HG03469 (cell line): Measurements from ENCODE around the gene SAG.

Source experiments
- ATAC-seq: cut with Tn5 transposase; IDR thresholded peaks from one replicate; pipeline ENCODE4 v1.9.1; 2021; ENCODE audit warnings: mild to moderate bottlenecking, moderate library complexity, moderate number of reproducible peaks; ENCODE audit not compliant: unreplicated experiment

Gene SAG

GRCh38 chr2:233353769-233354499 lies 46.3 kb downstream of the SAG start, which contains the start of gene DGKD:
Gene DGKD, plus strand, starts transcription at chr2:233354494. Its CDS starts 25 bp downstream, at chr2:233354519.
- ATAC-seq = no peak

DNA sequence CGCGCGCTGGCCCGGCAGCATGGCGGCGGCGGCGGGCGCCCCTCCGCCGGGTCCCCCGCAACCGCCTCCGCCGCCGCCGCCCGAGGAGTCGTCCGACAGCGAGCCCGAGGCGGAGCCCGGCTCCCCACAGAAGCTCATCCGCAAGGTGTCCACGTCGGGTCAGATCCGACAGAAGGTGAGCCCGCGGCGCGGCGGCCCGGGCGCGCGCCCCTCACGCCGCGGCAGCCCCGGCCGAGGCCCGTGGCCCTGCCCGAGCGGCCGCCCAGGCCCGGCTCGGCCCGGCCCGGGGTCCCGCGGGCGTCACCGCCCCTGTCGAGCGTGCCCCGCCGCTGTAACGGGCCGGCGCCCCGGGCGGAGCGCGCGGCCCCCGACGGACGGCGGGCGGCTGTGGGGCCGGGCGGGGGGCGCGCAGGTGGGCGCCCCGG lies 46.9 kb downstream of the SAG start:
- no peak for ATAC-seq

GRCh38 chr2:233354971-233355574 lies 47.5 kb downstream of the SAG start:
- ATAC-seq = no peak

- ATAC-seq = no peak
Measured at GRCh38 chr2:233355916-233356315, 48.3 kb downstream of the SAG start.

- ATAC-seq = no peak
Measured at GRCh38 chr2:233356546-233357308, 49.1 kb downstream of the SAG start.

- no peak for ATAC-seq
Measured at GRCh38 chr2:233358335-233358734, 50.7 kb downstream of the SAG start.

DNA sequence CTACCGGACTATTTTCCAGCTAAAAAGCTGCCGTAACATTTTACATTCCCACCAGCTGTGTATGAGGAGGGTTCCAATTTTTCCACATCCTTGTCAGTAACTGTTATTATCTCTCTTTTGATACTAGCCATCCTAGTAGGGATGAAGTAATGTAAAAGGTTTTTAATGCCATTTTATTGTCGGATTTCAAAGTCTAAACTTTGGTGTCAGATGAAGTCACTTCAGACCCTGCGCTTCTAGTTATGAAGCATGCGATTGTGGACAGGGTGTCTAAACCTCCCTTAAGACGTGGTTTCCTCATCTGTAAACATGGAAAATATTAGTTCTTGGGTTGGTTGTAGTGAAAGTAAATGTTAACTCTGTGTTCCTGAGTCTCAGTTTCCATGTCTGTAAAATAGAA lies 51.3 kb downstream of the SAG start:
- no peak for ATAC-seq

DNA sequence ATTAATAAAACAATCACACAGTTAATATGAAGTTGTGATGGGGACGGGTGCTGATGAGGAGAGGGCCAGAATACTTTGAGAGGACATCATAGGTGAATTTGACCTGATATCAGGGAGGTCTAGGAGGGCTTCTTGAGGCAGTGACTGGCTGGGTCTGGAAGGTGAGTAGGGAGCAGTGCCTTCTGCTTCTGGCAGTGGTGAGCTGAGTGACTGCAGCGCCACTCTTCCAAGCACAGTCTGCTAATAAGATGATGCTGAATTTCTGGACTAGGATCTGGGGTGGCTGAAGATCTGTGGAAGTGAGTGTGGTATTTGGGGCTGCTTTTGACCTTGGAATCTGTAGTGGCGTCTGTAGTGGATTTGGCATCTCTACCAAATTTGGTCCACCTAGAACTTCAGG lies 52.2 kb downstream of the SAG start:
- ATAC-seq = no peak

GRCh38 chr2:233360771-233361176 lies 53.2 kb downstream of the SAG start:
- no peak for ATAC-seq

GRCh38 chr2:233361297-233361696 lies 53.7 kb downstream of the SAG start:
- ATAC-seq = no peak

GRCh38 chr2:233362742-233363141 lies 55.1 kb downstream of the SAG start:
- ATAC-seq = no peak

DNA sequence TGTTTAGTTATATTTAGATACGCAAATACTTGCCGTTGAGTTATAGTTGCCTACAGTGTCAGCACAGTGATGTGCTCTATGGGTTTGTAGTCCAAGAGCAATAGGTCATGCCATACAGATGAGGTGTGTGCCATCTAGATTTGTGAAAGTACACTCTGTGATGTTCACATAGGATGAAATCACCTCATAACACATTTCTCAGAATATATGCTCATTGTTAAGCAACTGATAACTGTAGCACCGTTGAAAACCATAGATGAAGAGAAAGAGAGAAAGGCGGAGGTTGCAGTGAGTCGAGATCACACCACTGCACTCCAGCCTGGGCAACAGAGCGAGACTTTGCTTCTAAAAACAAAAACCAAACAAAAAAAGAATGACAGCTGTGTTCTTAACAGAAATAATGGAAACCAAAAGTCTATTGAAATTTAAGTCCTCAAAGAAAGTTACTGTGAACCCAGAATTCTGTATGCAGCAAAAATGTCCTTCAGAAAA lies 56.2 kb downstream of the SAG start:
- ATAC-seq = no peak

DNA sequence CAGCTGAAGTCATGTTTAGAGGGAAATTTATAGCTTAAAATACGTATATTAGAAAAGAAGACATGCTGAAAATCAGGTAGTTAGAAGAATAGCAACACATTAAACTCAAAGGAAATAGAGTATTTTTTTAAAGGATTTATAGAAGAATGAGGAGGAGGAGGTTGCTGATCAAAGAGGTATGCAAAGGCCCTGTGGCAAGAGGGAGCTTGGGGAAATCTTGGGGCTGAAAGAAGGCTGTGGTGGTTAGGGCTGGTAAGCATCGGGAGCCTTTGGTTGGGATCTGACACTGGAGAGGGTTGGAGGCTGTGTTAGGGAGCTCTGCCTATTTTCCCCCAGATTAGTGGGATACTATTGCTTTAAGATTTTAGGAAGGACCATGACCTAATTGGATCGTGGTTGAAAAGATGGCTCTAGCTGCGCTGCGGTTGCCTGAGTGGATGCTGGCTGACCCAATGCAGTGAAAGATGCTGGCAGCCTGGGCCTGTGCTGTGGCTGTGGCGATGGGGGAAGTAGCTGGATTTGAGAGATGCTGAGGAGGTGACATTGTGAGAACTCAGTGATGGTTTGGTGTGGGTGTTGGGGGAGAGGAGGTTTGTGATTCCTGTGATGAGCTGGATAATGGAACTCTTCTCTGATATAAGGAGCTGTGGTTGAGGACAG lies 58.4 kb downstream of the SAG start:
- no peak for ATAC-seq

- ATAC-seq = no peak
Measured at GRCh38 chr2:233367586-233367985, 60.0 kb downstream of the SAG start.

DNA sequence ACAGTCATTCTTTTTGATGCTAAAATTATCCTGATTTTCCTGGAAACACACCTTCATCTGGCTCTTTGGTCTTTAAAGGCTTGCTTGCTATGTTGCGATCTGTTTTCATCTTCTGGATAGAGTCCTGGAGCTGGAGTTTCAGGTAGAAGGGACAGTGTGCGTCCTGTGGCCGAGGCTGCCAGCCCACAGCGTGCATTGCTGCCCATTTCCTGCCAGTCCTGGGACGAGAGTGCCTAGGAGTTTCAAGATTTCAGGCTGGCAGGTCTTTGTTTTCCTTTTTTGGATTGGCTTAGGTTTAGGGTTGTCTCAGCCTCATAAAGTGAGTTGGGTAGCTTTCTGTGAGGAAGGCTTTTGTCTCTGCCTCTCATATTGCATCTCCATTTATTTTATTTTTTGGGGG lies 61.1 kb downstream of the SAG start:
- no peak for ATAC-seq

DNA sequence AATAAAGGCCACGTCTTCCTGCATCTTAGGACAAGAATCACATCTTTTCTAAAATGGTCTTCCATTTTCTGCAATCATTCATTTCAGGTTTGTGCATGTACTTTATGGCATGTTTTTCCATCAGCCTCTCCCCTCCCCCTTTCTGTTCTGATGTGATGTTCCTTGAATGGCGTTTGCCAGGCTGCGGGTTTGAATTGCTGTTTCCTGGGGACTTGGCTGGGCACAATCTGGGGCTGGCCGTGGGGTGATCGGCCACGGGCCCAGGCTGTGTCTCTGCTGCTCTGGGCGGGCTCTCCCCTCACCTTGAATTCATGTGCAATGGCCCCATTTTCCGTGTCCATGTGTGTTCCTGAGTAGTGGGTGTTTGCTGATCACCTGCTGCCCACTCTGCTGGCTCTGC lies 61.8 kb downstream of the SAG start:
- ATAC-seq = no peak

DNA sequence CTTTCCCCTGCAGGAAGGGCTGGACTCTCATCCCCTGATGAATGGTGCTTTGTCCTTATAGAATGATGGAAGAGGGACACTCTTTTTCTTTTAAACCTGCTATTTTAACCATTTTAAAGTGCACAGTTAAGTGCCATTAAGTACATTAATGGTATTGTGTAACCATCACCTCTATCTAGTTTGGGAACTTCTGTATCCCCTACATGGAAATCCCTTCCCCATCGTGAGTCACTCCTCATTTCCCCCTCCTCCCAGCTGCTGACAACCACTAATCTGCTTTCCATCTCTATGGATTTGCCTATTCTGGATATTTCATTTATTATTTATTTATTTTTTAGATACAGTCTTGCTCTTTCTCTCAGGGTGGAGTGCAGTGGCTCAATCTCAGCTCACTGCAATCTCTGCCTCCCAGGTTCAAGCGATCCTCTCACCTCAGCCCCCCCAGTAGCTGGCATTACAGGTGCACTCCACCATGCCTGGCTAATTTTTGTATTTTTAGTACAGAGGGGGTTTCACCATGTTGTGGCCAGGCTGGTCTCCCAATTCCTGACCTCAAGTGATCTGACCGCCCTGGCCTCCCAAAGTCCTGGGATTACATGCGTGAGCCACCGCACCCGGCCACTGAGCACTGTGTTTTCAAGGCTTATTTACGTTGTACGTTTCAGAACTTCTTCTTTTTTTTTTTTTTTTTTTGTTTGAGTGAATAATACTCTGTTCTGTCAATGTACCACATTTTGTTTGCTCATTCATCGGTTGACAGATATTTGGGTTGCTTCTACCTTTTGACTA lies 62.5 kb downstream of the SAG start:
- ATAC-seq = no peak

GRCh38 chr2:233371641-233372040 lies 64.0 kb downstream of the SAG start:
- no peak for ATAC-seq

- ATAC-seq = no peak
Measured at GRCh38 chr2:233372855-233373254, 65.2 kb downstream of the SAG start.

DNA sequence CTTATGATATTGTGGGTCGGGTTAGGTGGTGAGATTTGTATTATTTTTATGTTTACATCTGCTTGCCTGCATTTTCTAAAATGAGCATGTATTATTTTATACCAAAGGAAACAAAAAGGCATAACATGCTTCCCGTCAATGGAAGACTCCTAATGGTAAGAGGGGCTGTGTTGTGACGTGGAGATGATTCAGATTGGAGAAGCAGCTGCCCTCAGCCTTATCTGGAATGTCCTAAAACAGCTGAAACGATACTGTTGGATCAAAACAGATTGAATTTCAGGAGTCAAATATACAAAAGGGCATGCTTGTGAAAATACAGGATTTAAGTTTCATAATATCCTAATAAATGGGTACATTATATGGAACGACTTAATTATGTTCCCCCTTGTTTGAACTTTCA lies 65.7 kb downstream of the SAG start:
- no peak for ATAC-seq
